NB4 (cell line): ENCODE data around the gene PDZD4.

ENCODE experiments used
- DNase-seq: peaks from one replicate; pipeline ENCODE4 v3.0.0; 2010; ENCODE audit warnings: low read depth
- H3K4me3 ChIP-seq: one replicate; pipeline ENCODE4 v1.5.1; 2011; ENCODE audit warnings: mild to moderate bottlenecking, low read depth, low read length, moderate library complexity
- MYC ChIP-seq: IDR thresholded peaks from 2 replicates; pipeline ENCODE4 v1.6.1; 2011; ENCODE audit warnings: low read depth, low read length
- POLR2A ChIP-seq: IDR thresholded peaks from 2 replicates; pipeline ENCODE4 v1.6.1; 2011; ENCODE audit warnings: mild to moderate bottlenecking; ENCODE audit not compliant: insufficient read length; ENCODE audit errors: extremely low read depth
- TF ChIP-seq, protein P1 (sequence below): IDR thresholded peaks from 2 replicates; pipeline ENCODE4 v1.6.1; 2011; ENCODE audit warnings: low read depth, low read length
- TF ChIP-seq, protein P2 (sequence below): IDR thresholded peaks from one replicate; pipeline ENCODE4 v1.5.1; 2012; ENCODE audit warnings: low read depth, low read length

PDZD4 gene

DNA sequence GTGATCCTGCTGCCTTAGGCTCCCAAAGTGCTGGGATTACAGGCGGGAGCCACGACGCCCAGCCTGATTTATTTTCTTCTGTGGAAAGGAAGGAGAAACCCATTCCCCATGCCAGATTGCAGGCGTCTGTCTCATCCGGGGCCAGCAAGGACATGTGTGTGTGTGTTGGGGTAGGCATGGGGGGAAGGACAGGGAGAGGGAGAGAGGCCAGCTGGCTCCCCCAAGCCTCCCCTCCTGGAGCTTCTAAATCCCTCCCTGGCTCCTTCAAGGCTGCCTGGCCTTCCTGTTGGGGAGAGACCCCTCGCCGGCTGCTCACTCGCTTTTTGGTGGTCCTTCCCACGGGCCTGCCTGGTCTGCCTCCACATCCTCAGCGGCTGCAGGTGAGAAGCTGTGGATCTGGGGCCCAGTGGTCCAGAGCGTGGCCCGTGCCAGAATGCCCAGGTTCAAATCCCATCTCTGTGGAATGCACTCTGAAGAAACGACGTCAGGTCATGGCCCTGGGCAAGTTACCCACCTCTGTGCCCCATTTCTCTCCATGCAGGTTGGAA is 67.6 kb downstream of the PDZD4 start:
- DNase-seq, result no peak
- TF ChIP-seq, protein P1, sequence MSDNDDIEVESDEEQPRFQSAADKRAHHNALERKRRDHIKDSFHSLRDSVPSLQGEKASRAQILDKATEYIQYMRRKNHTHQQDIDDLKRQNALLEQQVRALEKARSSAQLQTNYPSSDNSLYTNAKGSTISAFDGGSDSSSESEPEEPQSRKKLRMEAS, result no peak
- TF ChIP-seq MYC, result no peak
- TF ChIP-seq POLR2A, result no peak
- TF ChIP-seq, protein P2, sequence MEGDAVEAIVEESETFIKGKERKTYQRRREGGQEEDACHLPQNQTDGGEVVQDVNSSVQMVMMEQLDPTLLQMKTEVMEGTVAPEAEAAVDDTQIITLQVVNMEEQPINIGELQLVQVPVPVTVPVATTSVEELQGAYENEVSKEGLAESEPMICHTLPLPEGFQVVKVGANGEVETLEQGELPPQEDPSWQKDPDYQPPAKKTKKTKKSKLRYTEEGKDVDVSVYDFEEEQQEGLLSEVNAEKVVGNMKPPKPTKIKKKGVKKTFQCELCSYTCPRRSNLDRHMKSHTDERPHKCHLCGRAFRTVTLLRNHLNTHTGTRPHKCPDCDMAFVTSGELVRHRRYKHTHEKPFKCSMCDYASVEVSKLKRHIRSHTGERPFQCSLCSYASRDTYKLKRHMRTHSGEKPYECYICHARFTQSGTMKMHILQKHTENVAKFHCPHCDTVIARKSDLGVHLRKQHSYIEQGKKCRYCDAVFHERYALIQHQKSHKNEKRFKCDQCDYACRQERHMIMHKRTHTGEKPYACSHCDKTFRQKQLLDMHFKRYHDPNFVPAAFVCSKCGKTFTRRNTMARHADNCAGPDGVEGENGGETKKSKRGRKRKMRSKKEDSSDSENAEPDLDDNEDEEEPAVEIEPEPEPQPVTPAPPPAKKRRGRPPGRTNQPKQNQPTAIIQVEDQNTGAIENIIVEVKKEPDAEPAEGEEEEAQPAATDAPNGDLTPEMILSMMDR, result no peak
- no peak overlapping the region for H3K4me3 ChIP-seq

DNA sequence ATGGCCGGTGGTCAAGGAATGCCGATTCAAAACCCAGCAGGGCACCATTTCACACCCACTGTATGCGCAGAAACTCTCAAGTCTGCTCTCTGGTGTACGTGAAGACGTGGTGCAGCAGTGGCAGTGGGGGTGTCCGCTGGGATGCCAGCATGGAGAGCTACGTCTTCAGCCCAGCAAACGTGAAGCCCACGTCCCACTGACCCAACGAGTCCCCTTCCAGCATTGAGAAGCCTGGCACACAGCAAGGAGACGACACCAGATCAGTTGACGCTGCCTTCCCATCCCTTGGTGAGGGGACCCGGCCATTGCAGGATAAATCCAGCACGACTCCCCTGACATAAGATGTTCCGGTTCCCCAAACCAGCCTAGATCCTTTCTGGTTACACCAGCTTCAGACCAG is 68.5 kb downstream of the PDZD4 start:
- DNase-seq, result no peak
- no peak overlapping the region for H3K4me3 ChIP-seq
- TF ChIP-seq, protein P2, result no peak
- TF ChIP-seq MYC (no peak), POLR2A (no peak)
- TF ChIP-seq, protein P1, result no peak

DNA sequence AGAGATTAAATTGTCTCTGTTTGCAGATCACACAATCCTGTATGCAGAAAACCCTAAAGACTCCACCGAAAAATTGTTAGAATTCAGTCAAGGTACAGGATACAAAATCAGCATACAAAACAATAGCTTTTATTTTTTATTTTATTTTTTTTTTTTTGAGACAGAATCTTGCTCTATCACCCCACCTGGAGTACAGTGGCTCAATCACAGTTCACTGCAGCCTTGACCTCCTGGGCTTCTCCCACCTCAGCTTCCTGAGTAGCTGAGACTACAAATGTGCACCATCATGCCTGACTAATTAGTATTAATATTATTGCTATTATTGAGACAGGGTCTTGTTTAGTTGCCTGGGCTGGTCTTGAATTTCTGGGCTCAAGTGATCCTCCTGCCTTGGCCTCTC is 75.2 kb downstream of the PDZD4 start:
- H3K4me3 ChIP-seq, result no peak overlapping the region
- DNase-seq, result no peak
- TF ChIP-seq, protein P2, result no peak
- TF ChIP-seq POLR2A (no peak), MYC (no peak)
- TF ChIP-seq, protein P1, result no peak
